GM12801 (cell line): ENCODE measurements around the gene RFX2.

Experiments
- CTCF ChIP-seq: IDR thresholded peaks from one replicate; pipeline ENCODE4 v1.5.1; 2011; ENCODE audit warnings: control low read depth; ENCODE audit not compliant: insufficient read length; ENCODE audit errors: extremely low read depth

Gene RFX2

GRCh38 chr19:5948752-5949564, 161.3 kb downstream of the RFX2 start:
- no peak for TF ChIP-seq CTCF

- no peak for TF ChIP-seq CTCF
Observed at GRCh38 chr19:5947435-5947834, 162.9 kb downstream of the RFX2 start.

- no peak for TF ChIP-seq CTCF
Observed at GRCh38 chr19:5943623-5944022, 166.7 kb downstream of the RFX2 start.
